C4-2B (cell line): Measurements from ENCODE around the gene MTA1.

Source experiments
- ZFX ChIP-seq: fragments of 450-650 bp; IDR thresholded peaks from 2 replicates; pipeline ENCODE4 v1.6.1; 2017
- TF ChIP-seq, protein P1 (sequence below): fragments of 450-650 bp; conservative IDR thresholded peaks from 2 replicates; pipeline ENCODE4 v1.5.1; 2017; ENCODE audit warnings: mild to moderate bottlenecking

DNA sequence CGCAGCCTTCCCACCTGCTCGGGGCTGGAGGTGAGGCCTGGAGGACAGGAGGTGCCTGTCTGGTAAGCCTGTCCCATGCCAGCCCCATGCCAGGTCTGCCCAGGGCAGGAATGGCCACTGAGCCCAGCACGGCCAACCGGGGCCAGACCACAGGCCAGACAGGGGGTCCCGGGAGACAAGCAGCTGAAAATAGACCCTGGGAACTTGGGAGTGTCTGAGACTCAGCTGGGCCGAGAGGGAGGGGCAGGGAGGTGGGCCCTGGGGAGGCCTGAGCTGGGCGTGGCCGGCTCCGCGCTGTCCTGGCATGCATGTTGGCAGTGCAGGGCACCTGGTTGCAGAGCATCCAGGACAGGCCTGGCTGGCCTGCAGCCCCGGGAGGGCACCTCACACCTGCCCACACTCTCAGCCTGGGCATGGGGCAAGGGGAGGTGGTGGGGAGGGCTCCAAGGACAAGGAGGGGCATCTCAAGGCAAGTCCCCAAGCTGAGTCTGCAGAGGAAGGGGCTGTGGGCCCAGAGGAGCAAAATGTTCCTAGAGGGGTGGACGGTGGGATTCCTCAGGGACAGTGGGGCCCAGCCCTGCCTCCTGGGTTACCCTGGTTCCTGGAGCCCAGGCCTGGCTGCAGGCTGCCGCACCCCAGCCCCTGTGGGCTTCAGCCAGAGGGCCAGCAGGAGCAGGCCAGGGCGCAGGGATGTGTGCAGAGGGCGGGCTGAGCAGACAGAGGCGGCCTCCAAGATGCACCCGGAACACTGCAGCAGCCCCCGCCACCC lies 63.9 kb downstream of the MTA1 start:
- TF ChIP-seq, protein P1, sequence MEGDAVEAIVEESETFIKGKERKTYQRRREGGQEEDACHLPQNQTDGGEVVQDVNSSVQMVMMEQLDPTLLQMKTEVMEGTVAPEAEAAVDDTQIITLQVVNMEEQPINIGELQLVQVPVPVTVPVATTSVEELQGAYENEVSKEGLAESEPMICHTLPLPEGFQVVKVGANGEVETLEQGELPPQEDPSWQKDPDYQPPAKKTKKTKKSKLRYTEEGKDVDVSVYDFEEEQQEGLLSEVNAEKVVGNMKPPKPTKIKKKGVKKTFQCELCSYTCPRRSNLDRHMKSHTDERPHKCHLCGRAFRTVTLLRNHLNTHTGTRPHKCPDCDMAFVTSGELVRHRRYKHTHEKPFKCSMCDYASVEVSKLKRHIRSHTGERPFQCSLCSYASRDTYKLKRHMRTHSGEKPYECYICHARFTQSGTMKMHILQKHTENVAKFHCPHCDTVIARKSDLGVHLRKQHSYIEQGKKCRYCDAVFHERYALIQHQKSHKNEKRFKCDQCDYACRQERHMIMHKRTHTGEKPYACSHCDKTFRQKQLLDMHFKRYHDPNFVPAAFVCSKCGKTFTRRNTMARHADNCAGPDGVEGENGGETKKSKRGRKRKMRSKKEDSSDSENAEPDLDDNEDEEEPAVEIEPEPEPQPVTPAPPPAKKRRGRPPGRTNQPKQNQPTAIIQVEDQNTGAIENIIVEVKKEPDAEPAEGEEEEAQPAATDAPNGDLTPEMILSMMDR, result no peak
- TF ChIP-seq ZFX, result no peak
